ENCODE data around the gene NR5A1. TPM values are rescaled to one million over a fixed set of nuclear protein-coding genes. Genes with fewer than 3 reads are reported as not detected.
A peak's percentile ranks its signal among the peaks of the same experiment; 100 is the strongest.

Gene NR5A1
- total RNA-seq, 1 experiment from 2014 or later, result 0.64 TPM

GRCh38 chr9:124447297-124447661, 59.9 kb downstream of the NR5A1 start:
- no peaks in the 10 kb centered on the region for H3K9me2 ChIP-seq (ENCODE audit: insufficient read depth)
- TF ChIP-seq ZBTB33 (IDR thresholded peaks at IDR 0.05; ENCODE audit: extremely low read depth, insufficient replicate concordance, low read length) (no peak), ZFX (IDR thresholded peaks at IDR 0.05) (no peak), CBX3 (IDR thresholded peaks at IDR 0.05; ENCODE audit: low read depth) (no peak), SP1 (IDR thresholded peaks at IDR 0.05; ENCODE audit: low read depth) (no peak), EZH2 (IDR thresholded peaks at IDR 0.05) (no peak), ATF3 (IDR thresholded peaks at IDR 0.05) (no peak), POLR2AphosphoS5 (IDR thresholded peaks at IDR 0.05; ENCODE audit: low read depth, low read length) (no peak), FOSL1 (IDR thresholded peaks at IDR 0.05; ENCODE audit: low read depth) (no peak), ELF1 (IDR thresholded peaks at IDR 0.05; ENCODE audit: borderline replicate concordance, low read depth) (no peak), SIN3A (IDR thresholded peaks at IDR 0.05; ENCODE audit: low read depth) (no peak), JUND (IDR thresholded peaks at IDR 0.05) (no peak), REST (IDR thresholded peaks at IDR 0.05; ENCODE audit: low read depth) (no peak)
- intact Hi-C loops (cut with micrococcal nuclease), result no loop called here
- ChIA-PET CTCF (no interaction called here), RAD21 (ENCODE audit: low non-redundant PET in 1 of 2, low total read pairs in 2 of 2, uncharacterized antibody in 2 of 2, unreplicated experiment in 2 of 2) (no interaction called here), POLR2A (no interaction called here)
- peak overlapping the region in 1 of 2 experiments; percentile 18; a peak in 1 of 4 replicates for H3K4me3 ChIP-seq (replicated peaks in 1 of 2; ENCODE audit: low read depth in 1 of 2, low read length in 2 of 2)
- ATAC-seq (peak; percentile 65), DNase-seq (ENCODE audit: low read depth, low spot score) (no peak)
- H3K9ac ChIP-seq (ENCODE audit: low read length), result peak overlapping the region; percentile 30; the same call in 1 of the 2 replicates
- no peaks in the 10 kb centered on the region for H3K36me3 ChIP-seq (ENCODE audit: control insufficient read depth in 1 of 2, insufficient read depth in 2 of 2, low read length in 2 of 2)
- H4K20me1 ChIP-seq (ENCODE audit: insufficient read depth), result no peaks in the 10 kb centered on the region
- peak overlapping the region; percentile 74 for H3K4me2 ChIP-seq (ENCODE audit: low read length)
- no TSS peak for BruUV-seq (replicated peaks)
- no peaks in the 10 kb centered on the region for H3K9me3 ChIP-seq (ENCODE audit: control insufficient read depth in 1 of 2, insufficient read depth in 1 of 2, low read depth in 1 of 2, low read length in 2 of 2)
- no peaks in the 10 kb centered on the region for H3K79me2 ChIP-seq (ENCODE audit: insufficient read depth, low read length)
- H3K27me3 ChIP-seq (ENCODE audit: insufficient read depth, low read length), result no peaks in the 10 kb centered on the region
- peak overlapping the region; percentile 85 for H2AFZ ChIP-seq (ENCODE audit: low read depth, low read length, poor library complexity, severe bottlenecking)
- H3K27ac ChIP-seq (ENCODE audit: low read depth, low read length), result no peak overlapping the region
- peaks cover 13 to 31% of the 10 kb centered on the region in 2 experiments; a peak in 3 of 4 replicates for H3K4me1 ChIP-seq (ENCODE audit: control insufficient read depth in 1 of 2, insufficient read depth in 2 of 2, low read length in 2 of 2)

Data from HCT116 (cell line).